DOHH2 (cell line): ENCODE data around the gene FCRL1.

Experiments
- H3F3A ChIP-seq: fragments of 200-600 bp; sonication (generic), shearing (Covaris generic); 2 replicates; pipeline ENCODE4 v1.6.0; 2016; ENCODE audit warnings: antibody characterized with exemption, mild to moderate bottlenecking; ENCODE audit not compliant: control insufficient read depth, insufficient read depth
- H3K27ac ChIP-seq: fragments of 200-600 bp; sonication (generic); 2 replicates; pipeline ENCODE4 v1.5.1; 2014; ENCODE audit warnings: low read depth, mild to moderate bottlenecking, low read length, moderate library complexity
- H3K27me3 ChIP-seq: fragments of 200-600 bp; sonication (generic); 2 replicates; pipeline ENCODE4 v1.6.1; 2014; ENCODE audit warnings: mild to moderate bottlenecking, low read length, mixed read lengths; ENCODE audit not compliant: control insufficient read depth
- H3K36me3 ChIP-seq: fragments of 200-600 bp; sonication (generic); 2 replicates; pipeline ENCODE4 v1.6.1; 2014; ENCODE audit warnings: mild to moderate bottlenecking, low read length, moderate library complexity, mixed read lengths; ENCODE audit not compliant: control insufficient read depth
- H3K4me1 ChIP-seq: fragments of 200-600 bp; sonication (generic); 2 replicates; pipeline ENCODE4 v1.6.1; 2014; ENCODE audit warnings: mild to moderate bottlenecking, low read length, mixed read lengths; ENCODE audit not compliant: control insufficient read depth
- H3K4me2 ChIP-seq: fragments of 200-600 bp; sonication (generic); 2 replicates; pipeline ENCODE4 v1.6.0; 2014; ENCODE audit warnings: mild to moderate bottlenecking, low read length, moderate library complexity
- H3K4me3 ChIP-seq: fragments of 200-600 bp; sonication (generic); 2 replicates; pipeline ENCODE4 v1.5.1; 2014; ENCODE audit warnings: mild to moderate bottlenecking, low read length, mixed read lengths
- H3K79me2 ChIP-seq: fragments of 200-600 bp; sonication (generic); 2 replicates; pipeline ENCODE4 v1.6.1; 2014; ENCODE audit warnings: mild to moderate bottlenecking, low read length, mixed read lengths; ENCODE audit not compliant: control insufficient read depth
- H3K9me2 ChIP-seq: fragments of 200-600 bp; sonication (generic); replicated peaks from 2 replicates; pipeline ENCODE4 v1.6.1; 2014; ENCODE audit warnings: mild to moderate bottlenecking, low read length, mixed read lengths; ENCODE audit not compliant: control insufficient read depth
- H3K9me3 ChIP-seq: fragments of 200-600 bp; sonication (generic); 2 replicates; pipeline ENCODE4 v1.6.1; 2014; ENCODE audit warnings: antibody characterized with exemption, low read length, mixed read lengths; ENCODE audit not compliant: control insufficient read depth, insufficient read depth
- H4K20me1 ChIP-seq: fragments of 200-600 bp; sonication (generic); 2 replicates; pipeline ENCODE4 v1.6.0; 2014; ENCODE audit warnings: low read depth, mild to moderate bottlenecking, antibody characterized with exemption, low read length, moderate library complexity; ENCODE audit not compliant: control insufficient read depth, insufficient read depth
- EZH2phosphoT487 ChIP-seq: fragments of 200-600 bp; sonication (generic); IDR thresholded peaks from 2 replicates; pipeline ENCODE4 v1.6.1; 2017; ENCODE audit warnings: borderline replicate concordance, mild to moderate bottlenecking, antibody characterized with exemption, low read length, moderate library complexity, mixed read lengths
- TF ChIP-seq, protein P1 (sequence below): fragments of 200-600 bp; sonication (generic); IDR thresholded peaks from one replicate; pipeline ENCODE4 v1.5.1; 2014; ENCODE audit warnings: antibody characterized with exemption, mild to moderate bottlenecking, low read depth, low read length; ENCODE audit not compliant: poor library complexity, severe bottlenecking

FCRL1 gene

GRCh38 chr1:157838966-157839365, 19.0 kb upstream of the FCRL1 start:
- Histone ChIP-seq H3K9me2 (no peaks in the 10 kb centered on the region), H3K4me1 (peaks cover 63% of the 10 kb centered on the region), H3K27me3 (no peaks in the 10 kb centered on the region), H3K79me2 (no peaks in the 10 kb centered on the region), H3K4me2 (peak overlapping the region; percentile 27), H4K20me1 (no peaks in the 10 kb centered on the region), H3K27ac (no peak overlapping the region), H3K9me3 (no peaks in the 10 kb centered on the region), H3K36me3 (no peaks in the 10 kb centered on the region), H3F3A (peaks cover 7% of the 10 kb centered on the region), H3K4me3 (no peak overlapping the region)
- TF ChIP-seq, protein P1, sequence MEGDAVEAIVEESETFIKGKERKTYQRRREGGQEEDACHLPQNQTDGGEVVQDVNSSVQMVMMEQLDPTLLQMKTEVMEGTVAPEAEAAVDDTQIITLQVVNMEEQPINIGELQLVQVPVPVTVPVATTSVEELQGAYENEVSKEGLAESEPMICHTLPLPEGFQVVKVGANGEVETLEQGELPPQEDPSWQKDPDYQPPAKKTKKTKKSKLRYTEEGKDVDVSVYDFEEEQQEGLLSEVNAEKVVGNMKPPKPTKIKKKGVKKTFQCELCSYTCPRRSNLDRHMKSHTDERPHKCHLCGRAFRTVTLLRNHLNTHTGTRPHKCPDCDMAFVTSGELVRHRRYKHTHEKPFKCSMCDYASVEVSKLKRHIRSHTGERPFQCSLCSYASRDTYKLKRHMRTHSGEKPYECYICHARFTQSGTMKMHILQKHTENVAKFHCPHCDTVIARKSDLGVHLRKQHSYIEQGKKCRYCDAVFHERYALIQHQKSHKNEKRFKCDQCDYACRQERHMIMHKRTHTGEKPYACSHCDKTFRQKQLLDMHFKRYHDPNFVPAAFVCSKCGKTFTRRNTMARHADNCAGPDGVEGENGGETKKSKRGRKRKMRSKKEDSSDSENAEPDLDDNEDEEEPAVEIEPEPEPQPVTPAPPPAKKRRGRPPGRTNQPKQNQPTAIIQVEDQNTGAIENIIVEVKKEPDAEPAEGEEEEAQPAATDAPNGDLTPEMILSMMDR: no peak
- no peak for TF ChIP-seq EZH2phosphoT487

DNA sequence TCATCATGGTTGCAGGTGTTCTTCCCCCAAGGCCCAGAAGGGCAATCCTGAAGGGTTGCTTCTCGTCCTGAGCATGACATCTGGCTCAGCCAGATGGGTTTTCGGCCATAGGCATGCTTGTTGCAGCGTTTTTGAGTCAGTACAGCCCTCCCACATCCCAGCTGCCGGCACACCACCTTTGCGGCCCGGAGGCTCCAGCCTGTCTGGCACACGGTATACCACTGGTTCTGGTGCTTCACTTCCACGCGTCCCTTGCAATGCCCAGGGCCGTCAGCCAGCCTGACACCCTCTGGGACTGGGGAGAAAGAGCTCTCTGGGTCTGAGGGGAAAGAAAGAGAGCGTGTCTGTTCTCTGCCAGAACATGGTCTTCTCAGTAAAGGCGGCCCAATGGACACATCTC, 14.5 kb upstream of the FCRL1 start:
- no peaks in the 10 kb centered on the region for H3K36me3 ChIP-seq
- TF ChIP-seq, protein P1: no peak
- no peak for TF ChIP-seq EZH2phosphoT487

DNA sequence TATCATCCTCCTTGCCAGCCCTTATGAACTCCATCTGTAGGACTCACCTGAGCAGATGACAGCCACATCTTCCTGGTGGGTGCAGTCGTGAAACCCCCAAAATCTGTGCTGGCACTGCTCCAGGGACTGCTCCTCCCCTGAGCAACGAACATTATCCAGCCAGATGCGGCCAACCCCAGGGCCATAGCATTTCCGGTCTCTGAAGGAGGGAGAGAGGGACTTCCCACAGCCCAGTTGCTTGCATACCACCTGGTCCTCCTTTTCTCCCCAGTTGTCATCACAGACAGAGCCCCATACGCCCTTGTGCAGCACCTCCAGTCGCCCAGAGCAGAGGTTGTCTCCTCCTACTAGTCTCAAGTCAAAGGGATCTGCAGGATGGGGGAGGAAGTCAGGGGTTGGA, 13.2 kb upstream of the FCRL1 start:
- Histone ChIP-seq H3K27me3 (no peaks in the 10 kb centered on the region), H3K27ac (peak overlapping the region; percentile 69), H3K9me3 (no peaks in the 10 kb centered on the region), H3K9me2 (no peaks in the 10 kb centered on the region), H3K79me2 (no peaks in the 10 kb centered on the region), H3F3A (peaks cover 13% of the 10 kb centered on the region), H3K36me3 (no peaks in the 10 kb centered on the region), H4K20me1 (no peaks in the 10 kb centered on the region), H3K4me2 (peak overlapping the region; percentile 76), H3K4me3 (peak overlapping the region; percentile 65), H3K4me1 (peaks cover 73% of the 10 kb centered on the region)
- TF ChIP-seq, protein P1: no peak
- no peak for TF ChIP-seq EZH2phosphoT487

More for the DNA sequence above, 14.5 kb upstream of the FCRL1 start:
- H3K4me3 ChIP-seq: no peak overlapping the region
- H3K4me2 ChIP-seq: no peak overlapping the region
- no peaks in the 10 kb centered on the region for H3K79me2 ChIP-seq
- no peaks in the 10 kb centered on the region for H3K9me2 ChIP-seq
- H3K27me3 ChIP-seq: no peaks in the 10 kb centered on the region
- no peak overlapping the region for H3K27ac ChIP-seq
- no peaks in the 10 kb centered on the region for H4K20me1 ChIP-seq
- H3K9me3 ChIP-seq: no peaks in the 10 kb centered on the region
- peaks cover 70% of the 10 kb centered on the region for H3K4me1 ChIP-seq
- H3F3A ChIP-seq: peaks cover 13% of the 10 kb centered on the region
